Activated CD4-positive, CD25-positive, alpha-beta regulatory T cell (primary cell): ENCODE measurements around the gene ITGAV.

Source experiments
- DNase-seq, 4 experiments: peaks; one replicate each; lab custom pipeline; 2025; lab: John Stamatoyannopoulos, UW

The ITGAV gene

DNA sequence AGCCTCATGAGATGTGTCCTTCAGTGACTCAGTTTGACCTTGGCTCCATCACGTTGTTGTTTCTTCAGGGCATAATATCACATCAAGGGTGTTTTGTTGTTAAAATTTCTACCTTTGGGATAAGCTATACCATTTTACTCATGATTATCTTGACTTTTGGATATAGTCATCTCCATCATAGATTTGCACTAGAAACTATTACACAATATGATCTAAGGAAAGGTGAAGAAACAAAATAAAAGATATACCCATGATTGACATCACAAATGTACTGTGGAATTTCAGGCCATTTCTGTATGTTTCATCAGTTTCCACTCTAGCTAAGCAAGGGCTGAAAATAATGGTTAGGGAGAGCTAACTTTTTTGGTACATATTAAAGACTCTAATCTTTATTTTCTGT lies 79.3 kb downstream of the ITGAV start:
- DNase-seq: no peak

DNA sequence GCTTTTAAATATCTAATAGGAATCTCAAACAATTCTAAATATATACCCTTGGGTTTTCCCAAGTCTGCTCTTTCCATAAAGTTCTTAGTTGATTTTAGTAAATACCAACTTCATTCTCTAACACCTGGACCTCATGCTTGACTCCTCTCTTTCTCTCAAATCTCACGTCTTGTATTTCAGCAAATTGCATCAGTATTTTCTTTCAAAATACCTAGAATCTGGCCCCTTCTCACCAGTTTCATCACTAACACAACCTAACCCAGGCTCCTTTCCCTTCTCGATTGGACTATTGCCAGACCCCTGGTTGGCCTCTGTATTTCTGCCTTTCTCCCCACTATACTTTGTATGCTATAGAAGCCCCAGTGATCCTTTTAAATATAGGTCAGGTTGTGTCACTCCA lies 81.0 kb downstream of the ITGAV start:
- no peak for DNase-seq

DNA sequence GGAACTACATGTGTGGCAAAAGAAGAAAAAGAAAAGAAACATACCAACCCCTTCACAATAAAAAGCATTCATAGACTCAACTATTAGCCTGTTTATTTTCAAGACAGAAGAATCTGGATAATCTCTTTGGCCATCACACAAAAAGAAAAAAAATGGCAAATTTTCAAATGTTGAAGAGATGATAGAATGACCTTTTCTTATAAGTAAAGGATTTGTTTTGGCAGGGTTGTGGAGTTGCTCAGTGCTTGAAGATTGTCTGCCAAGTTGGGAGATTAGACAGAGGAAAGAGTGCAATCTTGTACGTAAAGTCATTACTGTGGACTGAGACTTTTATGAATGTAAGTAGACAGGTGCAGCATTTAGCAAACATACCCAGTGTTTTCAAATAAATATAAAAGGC lies 85.5 kb downstream of the ITGAV start:
- no peak for DNase-seq

DNA sequence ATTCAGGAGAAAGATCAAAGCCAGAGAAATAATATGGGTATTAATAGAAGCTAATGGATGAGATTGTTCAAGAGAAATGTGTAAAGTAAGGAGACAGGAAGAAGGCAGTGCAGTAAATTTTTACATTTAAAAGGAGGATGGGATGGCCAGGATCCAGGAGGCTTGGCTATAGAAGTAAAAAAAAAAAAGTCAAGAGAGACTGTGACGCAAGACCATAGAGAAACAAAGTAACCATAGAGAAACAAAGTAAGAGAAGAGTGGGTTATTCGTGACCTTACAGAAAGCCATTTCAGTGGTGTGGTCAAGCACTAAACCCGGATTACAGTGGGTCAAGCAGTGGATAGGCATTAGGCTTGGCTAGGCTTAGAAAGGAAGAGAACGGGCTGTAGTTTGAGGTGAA lies 93.5 kb downstream of the ITGAV start:
- no peak for DNase-seq

DNA sequence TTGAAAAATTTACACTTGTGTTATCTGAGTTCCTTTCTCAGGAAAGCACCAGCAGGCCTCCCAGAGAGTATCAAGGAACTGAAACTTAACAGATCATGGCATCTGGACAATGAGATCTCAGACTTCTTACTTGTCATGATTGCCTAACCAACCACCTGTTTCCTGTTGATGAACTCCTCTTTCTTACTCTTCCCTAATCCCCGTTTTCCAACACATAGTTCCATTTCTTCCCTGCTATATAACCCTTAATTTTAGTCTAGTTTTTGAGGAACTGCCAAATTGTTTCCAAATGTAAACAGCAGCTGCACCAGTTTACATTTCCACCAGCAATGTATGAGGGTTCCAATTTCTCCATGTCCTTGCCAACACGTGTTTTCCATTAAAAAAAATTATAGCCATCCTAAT lies 98.0 kb downstream of the ITGAV start:
- no peak for DNase-seq

DNA sequence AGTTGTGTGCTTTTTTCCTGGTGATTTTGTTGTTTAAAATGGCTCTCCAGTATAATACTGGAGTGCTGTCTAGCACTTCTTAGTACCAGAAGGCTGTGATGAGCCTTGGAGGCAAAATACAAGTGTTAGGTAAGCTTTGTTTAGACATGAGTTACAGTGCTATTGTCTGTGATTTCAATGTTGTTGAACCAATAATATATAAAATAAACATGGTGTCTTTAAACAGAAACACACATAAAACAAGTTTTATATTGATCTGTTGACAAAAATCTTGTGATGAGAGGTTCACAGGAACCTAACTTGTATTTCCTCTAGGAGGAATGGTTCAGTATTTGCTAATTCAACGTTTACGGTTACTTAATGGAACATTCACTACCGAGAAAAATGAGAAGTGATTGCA lies 99.0 kb downstream of the ITGAV start:
- DNase-seq: no peak

DNA sequence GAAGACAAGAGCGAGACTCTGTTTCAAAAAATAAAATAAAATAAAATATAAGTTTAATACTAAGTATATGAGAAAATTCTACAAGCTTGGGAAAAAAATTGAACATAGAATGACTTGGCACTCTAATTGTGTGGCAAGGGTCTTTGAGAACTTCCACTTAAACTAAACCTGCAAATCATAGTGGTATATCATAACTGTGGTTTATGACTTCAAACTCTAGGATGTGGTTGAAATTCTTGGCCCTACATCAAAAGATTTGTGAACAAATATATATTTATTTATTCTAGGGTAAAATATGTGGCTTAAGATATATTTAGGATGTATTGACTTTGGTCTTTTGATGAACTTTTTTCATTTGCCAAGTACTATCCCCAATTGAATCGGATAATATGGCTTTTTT lies 100.9 kb downstream of the ITGAV start:
- DNase-seq: no peak

DNA sequence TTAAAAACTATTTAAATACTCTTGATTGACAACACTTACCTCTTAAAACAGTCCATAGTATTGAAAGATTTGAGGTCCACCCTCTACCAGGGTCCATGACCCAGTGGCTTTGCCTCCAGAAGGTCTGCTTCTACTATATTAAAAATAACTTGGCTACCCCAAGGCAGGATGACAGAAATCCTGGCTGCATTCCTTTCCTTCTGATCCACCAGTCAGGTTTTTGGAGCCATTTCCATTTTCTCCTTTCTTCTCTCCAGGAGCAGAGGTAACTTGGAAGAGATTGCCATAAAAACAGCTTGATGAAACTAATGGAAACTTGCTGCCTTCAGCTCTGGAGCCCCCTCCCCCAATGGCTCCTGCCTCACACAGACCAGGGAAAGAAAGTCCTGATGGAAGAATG lies 101.4 kb downstream of the ITGAV start:
- DNase-seq: no peak

DNA sequence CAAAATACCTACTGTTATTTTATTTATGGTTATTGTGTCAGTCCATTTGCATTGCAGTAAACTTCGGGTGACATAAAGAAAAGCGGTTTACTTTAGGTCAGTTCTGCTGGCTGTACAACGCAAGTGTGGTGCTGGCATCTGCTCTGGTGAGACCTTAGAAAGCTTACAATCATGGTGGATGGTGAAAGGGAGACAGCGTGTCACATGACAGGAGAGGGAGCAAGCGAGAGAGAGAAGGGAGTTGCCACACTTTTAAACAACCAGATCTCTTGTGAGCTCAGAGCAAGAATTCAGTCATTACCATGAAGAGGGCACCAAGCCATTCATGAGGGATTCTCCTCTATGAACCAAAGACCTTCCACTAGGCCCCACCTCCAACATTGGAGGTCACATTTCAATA lies 102.0 kb downstream of the ITGAV start:
- DNase-seq: no peak

DNA sequence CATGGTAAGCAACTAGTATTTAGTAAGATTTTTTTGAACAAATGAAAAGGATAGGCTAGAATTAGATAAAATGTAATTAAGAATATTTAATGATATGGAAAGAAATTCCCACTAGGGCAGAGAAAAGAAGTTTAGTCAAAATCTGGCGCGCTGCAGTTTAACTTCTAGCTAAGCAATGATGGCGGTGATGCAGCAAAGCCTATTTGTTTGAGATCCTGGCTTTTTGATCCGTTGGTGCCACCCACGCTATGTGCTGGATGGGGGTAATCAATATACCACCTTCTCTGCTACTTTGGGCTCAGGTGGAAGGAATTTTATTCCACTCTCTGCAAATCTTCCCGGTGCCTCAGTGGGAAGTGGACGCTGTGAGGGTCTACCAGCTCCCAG lies 103.6 kb downstream of the ITGAV start:
- DNase-seq: no peak

DNA sequence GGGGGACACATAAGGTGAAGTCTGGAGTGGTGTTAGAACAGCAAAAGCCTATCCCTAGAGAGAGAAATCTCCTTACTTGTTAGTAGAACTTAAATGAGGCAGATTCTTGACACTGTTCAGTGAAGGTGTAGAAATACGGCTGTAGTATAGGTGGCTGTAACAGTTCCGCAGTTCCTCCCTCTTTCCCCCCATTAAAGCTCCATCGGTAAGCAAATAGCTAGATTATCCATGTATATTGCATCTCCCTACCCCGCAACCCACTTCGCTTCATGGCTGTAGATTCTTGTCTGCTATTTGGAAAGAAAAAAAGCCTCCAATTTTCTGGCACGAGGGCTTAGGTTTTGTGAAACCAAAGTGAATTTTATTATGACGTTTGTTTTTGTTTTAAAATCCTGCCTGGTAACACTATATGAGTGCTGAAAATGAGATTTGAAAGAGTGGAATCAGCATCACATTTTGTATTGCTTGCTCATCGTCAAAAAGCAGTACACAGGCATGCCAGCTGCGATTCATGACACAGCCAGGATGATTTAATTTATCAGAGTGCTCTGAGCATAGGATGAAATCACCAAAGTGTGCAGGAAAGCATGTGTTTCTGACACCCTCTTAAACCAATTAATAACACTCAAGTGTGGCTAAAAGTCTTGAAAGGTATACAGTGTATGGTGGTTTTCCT lies 105.4 kb downstream of the ITGAV start:
- no peak for DNase-seq

DNA sequence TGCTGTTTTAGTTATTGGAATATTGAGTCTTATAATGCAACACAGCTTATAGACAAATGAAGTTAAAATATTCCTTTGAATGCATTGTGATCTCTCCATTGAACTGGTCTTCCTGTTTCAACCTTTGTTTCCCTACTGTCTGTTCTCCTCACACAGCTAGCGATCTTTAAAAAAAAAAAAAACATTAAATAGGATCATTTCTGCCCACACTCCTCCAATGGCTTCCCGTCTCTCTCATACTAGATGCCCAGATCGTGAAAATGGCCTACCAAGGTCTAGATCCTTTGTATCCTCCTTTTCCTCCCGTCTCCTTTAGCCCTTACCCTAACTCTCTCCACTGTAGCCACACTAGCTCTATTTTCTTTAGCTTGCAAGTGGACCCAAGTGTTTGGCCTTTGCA lies 106.4 kb downstream of the ITGAV start:
- DNase-seq: no peak

DNA sequence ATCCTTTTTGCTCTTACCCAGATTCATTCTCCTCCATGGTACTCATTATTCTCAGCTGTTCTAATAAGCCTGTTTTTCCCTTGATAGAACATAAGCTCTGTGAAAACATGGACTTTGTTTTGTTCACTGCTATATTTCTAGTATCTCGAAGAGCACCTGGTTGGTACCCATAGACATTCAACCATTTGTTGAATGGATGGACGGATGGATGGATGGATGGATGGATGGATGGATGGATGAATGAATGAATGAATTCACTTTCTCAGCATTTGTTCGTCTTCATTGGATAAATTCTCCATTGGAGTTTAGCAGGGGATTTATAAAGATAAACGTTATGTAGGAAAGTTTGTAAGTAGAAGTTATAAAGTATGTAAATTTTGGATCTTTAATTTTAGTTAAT lies 106.9 kb downstream of the ITGAV start:
- DNase-seq: no peak

DNA sequence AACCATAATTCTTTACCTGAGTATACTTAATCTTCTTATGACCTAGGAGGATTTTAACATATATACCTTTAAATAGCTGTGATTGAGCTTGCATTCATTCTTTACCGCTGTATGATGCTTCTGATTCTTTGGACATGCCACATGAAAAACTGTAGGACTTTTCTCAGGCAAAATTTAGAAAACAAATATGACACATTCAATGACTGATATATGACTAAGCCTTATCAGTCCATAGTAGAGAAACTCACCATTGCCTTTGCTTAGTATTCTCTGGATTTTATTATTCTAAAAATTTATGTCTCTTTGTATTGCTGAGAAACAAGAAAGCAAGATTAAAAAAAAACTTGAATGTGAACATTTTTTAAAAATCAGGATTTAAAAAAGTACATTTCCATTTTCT lies 107.7 kb downstream of the ITGAV start:
- DNase-seq: no peak

DNA sequence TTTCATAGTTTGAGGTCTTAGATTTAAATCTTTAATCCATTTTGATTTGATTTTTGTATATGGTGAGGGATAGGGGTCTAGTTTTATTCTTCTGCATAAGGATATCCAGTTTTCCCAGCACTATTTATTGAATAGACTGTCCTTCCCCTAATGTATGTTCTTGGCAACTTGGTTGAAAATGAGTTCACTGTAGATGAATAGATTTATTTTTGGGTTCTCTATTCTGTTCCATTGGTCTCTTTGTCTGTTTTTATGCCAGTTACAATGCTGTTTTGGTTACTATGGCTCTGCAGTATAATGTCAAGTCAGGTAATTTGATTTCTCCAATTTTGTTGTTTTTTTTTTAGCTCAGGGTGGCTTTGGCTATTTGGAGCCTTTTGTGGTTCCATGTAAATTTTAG lies 109.9 kb downstream of the ITGAV start:
- DNase-seq: no peak

DNA sequence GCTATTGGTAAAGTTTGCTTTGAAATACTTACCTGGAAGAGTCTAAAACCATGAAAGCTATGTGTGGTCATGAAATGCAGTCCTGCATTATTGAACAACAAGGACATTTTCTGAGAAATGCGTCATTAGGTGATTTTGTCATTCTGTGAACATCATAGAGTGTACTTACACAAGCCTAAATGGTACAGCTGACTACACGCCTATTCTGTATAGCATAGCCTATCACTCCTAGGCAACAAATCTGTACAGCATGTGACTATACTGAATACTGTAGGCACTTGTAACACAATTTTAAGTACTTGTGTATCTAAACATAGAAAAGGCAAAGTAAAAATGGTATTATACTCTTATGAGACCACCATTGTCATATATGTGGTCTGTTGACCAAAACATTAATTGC lies 112.2 kb downstream of the ITGAV start:
- no peak for DNase-seq

DNA sequence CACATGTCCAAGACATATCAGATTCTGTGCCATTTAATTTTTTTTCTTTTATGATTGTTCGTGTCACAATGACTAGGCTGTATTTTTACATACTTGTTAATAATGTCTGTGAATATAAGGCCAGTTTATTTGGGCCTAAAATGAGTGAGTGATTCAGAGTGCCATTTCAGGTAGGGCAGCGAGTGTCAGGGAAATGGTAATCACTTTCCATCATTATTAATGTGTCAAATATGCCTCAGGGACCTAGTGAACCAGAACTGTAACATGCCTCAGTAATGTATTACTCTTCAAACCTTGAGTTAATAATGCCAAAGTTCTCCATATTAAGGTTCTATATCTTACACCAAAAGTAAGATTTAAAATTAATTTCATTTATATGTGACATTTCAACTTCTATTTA lies 112.6 kb downstream of the ITGAV start:
- no peak for DNase-seq

DNA sequence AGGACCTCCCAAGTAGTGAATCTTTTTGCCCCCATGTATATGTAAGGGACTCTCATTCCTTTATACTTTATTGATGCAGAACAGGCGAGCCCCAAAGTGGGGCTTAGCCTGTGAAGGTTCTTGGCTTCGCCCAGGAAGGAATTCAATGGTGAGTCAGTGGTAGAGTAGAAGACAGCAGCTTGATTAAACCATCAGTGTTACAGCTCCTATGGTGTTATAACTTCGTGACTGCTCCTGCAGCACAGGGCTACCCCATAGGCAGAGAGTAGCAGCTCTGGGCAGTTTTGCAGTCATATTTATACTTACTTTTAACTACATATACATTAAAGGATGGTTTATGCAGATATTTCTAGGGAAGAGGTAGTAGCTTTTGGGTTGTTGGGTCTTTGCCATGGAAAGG lies 115.0 kb downstream of the ITGAV start:
- no peak for DNase-seq

DNA sequence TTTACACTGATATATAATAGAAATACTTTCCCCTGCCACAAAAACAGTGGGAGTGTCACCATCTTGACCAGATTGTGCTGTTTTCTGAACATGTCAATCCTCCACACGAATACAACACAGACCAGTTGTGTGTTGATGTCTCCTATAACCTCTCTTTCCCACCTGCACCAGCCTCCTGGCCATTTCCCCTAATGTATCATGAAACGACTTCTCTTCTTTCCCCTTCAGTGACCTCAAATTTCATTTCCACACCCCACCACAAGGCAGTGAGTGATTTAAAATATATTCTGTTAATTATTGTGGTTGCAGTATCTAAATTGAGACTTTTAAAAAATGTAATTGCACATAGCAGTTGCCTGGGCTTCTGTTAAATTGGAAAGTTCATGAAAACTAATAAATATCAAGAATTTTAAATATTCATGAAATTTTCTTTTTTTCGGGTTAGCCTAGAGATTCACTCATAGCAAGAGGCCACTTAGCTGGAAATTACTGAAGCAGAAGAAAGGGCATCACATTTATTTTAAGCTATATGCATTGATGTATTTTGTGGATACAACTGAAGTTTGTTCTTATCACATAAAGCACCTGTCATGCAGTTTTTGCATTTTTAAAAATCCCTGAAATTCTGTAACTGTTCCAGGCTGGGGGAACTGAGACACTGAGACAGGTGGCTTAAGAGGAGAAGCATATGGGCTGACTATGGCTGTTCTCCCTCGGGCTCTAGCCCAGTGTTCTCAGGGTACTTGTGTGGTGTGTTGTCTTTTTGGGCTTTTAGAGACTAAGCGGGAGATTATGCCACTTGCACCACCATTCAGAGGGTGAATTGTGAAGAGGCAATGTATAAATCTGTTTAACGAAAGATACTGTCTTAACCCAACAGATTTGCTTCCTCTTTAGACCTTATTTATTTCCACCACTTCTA lies 119.9 kb downstream of the ITGAV start:
- no peak for DNase-seq

DNA sequence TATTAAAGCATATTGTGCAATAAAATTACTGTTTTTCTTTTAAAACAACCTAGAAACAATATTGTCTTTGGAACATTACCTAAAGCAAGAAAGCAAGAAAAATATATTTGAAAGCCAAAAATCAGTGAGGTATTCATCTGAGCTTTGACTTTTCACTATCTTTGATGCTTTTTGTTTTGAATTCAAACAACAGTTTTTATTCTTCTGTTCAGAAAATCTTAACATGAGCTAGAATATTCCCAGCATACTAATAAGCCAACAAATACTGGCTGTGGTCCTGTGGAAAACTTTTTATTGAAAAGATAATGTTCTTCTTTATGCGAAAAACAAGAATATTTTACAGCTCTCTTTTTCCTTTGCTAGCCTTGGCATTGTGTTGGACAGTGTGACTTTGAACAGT lies 123.8 kb downstream of the ITGAV start:
- no peak for DNase-seq

DNA sequence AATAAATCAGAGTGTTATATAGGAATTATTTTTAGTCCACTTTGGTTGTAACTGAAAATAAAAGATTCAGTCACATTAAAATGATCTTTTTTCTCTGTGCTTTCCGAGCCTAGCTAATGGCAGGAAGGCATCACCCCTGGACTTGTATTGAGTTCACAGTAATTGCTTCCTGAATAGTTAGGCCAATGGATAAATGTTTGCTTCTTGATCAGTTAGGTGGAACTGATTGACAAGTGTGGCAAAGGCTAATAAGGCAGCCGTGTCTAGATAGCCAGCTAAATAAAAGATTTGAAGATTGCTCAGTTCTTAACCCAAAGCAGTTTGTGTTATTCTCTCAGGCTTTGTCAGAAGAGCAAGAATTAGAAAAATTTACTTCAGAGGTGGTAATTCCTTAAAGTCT lies 124.8 kb downstream of the ITGAV start:
- DNase-seq: no peak

DNA sequence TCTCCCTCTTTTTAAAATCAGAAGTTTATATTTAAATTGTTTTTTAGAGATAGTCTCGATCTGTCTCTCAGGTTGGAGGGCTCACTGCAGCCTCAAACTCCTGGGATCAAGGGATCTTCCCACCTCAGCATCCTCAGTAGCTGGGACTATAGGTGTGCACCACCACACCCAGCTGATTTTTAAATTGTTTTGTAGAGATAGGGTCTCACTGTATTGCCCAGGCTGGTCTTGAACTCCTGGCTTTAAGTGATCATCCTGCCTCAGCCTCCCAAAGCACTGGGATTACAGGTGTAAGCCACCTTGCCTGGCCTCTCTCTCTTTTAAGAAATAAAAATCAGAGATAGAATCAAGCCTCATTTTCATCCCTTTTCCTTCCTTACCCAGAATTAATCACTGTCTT lies 126.1 kb downstream of the ITGAV start:
- DNase-seq: no peak

DNA sequence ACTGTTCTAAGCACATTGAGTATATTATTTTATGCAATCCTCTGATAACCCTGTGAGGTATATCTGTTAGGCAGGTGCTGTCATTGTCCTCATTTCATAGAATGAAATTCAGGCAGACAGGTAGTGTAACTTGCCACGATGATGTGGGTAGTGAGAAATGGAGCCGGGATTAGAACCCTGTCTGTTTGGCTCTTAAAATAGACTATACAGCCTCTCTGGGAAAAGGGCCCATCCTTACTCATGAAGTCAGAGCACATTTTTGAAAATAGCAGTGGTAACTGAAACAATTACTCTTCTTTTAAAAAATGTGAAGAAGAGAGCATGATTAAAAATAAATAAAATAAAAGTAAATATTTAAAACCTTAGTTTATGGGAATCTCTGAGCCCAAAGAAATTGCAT lies 127.0 kb downstream of the ITGAV start:
- no peak for DNase-seq
